Measurements from ENCODE around the gene ARHGEF10L.
"Not testable (repeated sequence)": the region's sequence is repeated elsewhere in the genome, so short reads cannot be mapped to it uniquely, and the experiment has no call there.

ARHGEF10L gene

GRCh38 chr1:17742583-17742982, 203.1 kb downstream of the ARHGEF10L start:
- TF ChIP-seq CTCF (IDR thresholded peaks at IDR 0.05; ENCODE audit: control insufficient read depth, insufficient read depth, low read depth, low read length, missing control alignments) = no peak
- DNase-seq (ENCODE audit: low read depth) = no peak
- no peak overlapping the region for H3K4me3 ChIP-seq (ENCODE audit: control insufficient read depth, low read depth, low read length)

- TF ChIP-seq CTCF (IDR thresholded peaks at IDR 0.05; ENCODE audit: control insufficient read depth, insufficient read depth, low read depth, low read length, missing control alignments) = no peak
- no peak overlapping the region for H3K4me3 ChIP-seq (ENCODE audit: control insufficient read depth, low read depth, low read length)
- DNase-seq (ENCODE audit: low read depth) = no peak
These were observed 203.6 kb downstream of the ARHGEF10L start for GRCh38 chr1:17743008-17743647.

GRCh38 chr1:17743925-17744324, 204.4 kb downstream of the ARHGEF10L start:
- no peak overlapping the region for H3K4me3 ChIP-seq (ENCODE audit: control insufficient read depth, low read depth, low read length)
- no peak for TF ChIP-seq CTCF (IDR thresholded peaks at IDR 0.05; ENCODE audit: control insufficient read depth, insufficient read depth, low read depth, low read length, missing control alignments)

GRCh38 chr1:17744666-17745478, 205.4 kb downstream of the ARHGEF10L start:
- no peak overlapping the region for H3K4me3 ChIP-seq (ENCODE audit: control insufficient read depth, low read depth, low read length)
- DNase-seq (ENCODE audit: low read depth) = no peak
- TF ChIP-seq CTCF (IDR thresholded peaks at IDR 0.05; ENCODE audit: control insufficient read depth, insufficient read depth, low read depth, low read length, missing control alignments) = no peak

More at GRCh38 chr1:17743925-17744324, 204.4 kb downstream of the ARHGEF10L start:
- DNase-seq (ENCODE audit: low read depth) = no peak

GRCh38 chr1:17745479-17745955, 206.0 kb downstream of the ARHGEF10L start:
- no peak for DNase-seq (ENCODE audit: low read depth)
- no peak overlapping the region for H3K4me3 ChIP-seq (ENCODE audit: control insufficient read depth, low read depth, low read length)
- TF ChIP-seq CTCF (IDR thresholded peaks at IDR 0.05; ENCODE audit: control insufficient read depth, insufficient read depth, low read depth, low read length, missing control alignments) = no peak

GRCh38 chr1:17746281-17746680, 206.8 kb downstream of the ARHGEF10L start:
- not testable (repeated sequence) for H3K4me3 ChIP-seq (ENCODE audit: control insufficient read depth, low read depth, low read length); DNase-seq (ENCODE audit: low read depth)

- DNase-seq (ENCODE audit: low read depth) = no peak
- TF ChIP-seq CTCF (IDR thresholded peaks at IDR 0.05; ENCODE audit: control insufficient read depth, insufficient read depth, low read depth, low read length, missing control alignments) = no peak
- no peak overlapping the region for H3K4me3 ChIP-seq (ENCODE audit: control insufficient read depth, low read depth, low read length)
These were observed 207.4 kb downstream of the ARHGEF10L start for GRCh38 chr1:17746920-17747319.
